Loucy (cell line): Measurements from ENCODE around the gene DES.

Experiments used
- H2AFZ ChIP-seq: fragments of 200-600 bp; sonication (generic); 2 replicates; pipeline ENCODE4 v1.6.0; 2016; ENCODE audit warnings: antibody characterized with exemption, mild to moderate bottlenecking, low read length, moderate library complexity
- H3F3A ChIP-seq: fragments of 200-600 bp; 2 replicates; pipeline ENCODE4 v1.6.0; 2016; ENCODE audit warnings: antibody characterized with exemption, low read depth, mild to moderate bottlenecking
- H3K27me3 ChIP-seq: fragments of 200-600 bp; sonication (generic); 2 replicates; pipeline ENCODE4 v1.6.1; 2014; ENCODE audit warnings: low read length, mild to moderate bottlenecking; ENCODE audit not compliant: insufficient read depth, poor library complexity, severe bottlenecking
- H3K36me3 ChIP-seq: fragments of 200-600 bp; sonication (generic); 2 replicates; pipeline ENCODE4 v1.6.1; 2016; ENCODE audit warnings: low read length; ENCODE audit not compliant: insufficient read depth
- H3K4me1 ChIP-seq: fragments of 200-600 bp; sonication (generic); 2 replicates; pipeline ENCODE4 v1.5.1; 2014; ENCODE audit warnings: low read length, mild to moderate bottlenecking; ENCODE audit not compliant: insufficient read depth, poor library complexity, severe bottlenecking
- H3K4me2 ChIP-seq: fragments of 200-600 bp; sonication (generic); 2 replicates; pipeline ENCODE4 v1.6.0; 2014; ENCODE audit warnings: antibody characterized with exemption, low read length, low read depth, mild to moderate bottlenecking; ENCODE audit not compliant: poor library complexity, severe bottlenecking
- H3K4me3 ChIP-seq: fragments of 200-600 bp; sonication (generic); 2 replicates; pipeline ENCODE4 v1.5.1; 2014; ENCODE audit warnings: low read length, mild to moderate bottlenecking, mixed read lengths; ENCODE audit not compliant: poor library complexity, severe bottlenecking
- H3K79me2 ChIP-seq: fragments of 200-600 bp; sonication (generic); 2 replicates; pipeline ENCODE4 v1.6.1; 2014; ENCODE audit warnings: low read length; ENCODE audit not compliant: insufficient read depth
- H3K9ac ChIP-seq: fragments of 200-600 bp; sonication (generic); 2 replicates; pipeline ENCODE4 v1.6.0; 2014; ENCODE audit warnings: mild to moderate bottlenecking, low read depth, low read length, moderate library complexity; ENCODE audit not compliant: poor library complexity, severe bottlenecking
- H3K9me2 ChIP-seq: fragments of 200-600 bp; sonication (generic); replicated peaks from 2 replicates; pipeline ENCODE4 v1.6.1; 2016; ENCODE audit warnings: low read depth, low read length, mixed read lengths
- H3K9me3 ChIP-seq: fragments of 200-600 bp; sonication (generic); 2 replicates; pipeline ENCODE4 v1.6.1; 2014; ENCODE audit warnings: mild to moderate bottlenecking, antibody characterized with exemption, low read length, low read depth; ENCODE audit not compliant: insufficient read depth
- H4K20me1 ChIP-seq: fragments of 200-600 bp; sonication (generic); 2 replicates; pipeline ENCODE4 v1.6.0; 2014; ENCODE audit warnings: antibody characterized with exemption, low read length, mild to moderate bottlenecking; ENCODE audit not compliant: insufficient read depth, poor library complexity, severe bottlenecking
- EZH2phosphoT487 ChIP-seq: fragments of 200-600 bp; IDR thresholded peaks from 2 replicates; pipeline ENCODE4 v1.6.1; 2018; ENCODE audit warnings: antibody characterized with exemption, mild to moderate bottlenecking, moderate library complexity, borderline replicate concordance
- TF ChIP-seq, protein P1 (sequence below): fragments of 200-600 bp; sonication (generic); conservative IDR thresholded peaks from 2 replicates; pipeline ENCODE4 v1.5.1; 2014; ENCODE audit warnings: mild to moderate bottlenecking, antibody characterized with exemption, low read length

DES gene

GRCh38 chr2:219448099-219448775, 30.1 kb downstream of the DES start:
- Histone ChIP-seq H3F3A (no peaks in the 10 kb centered on the region), H3K4me3 (no peak overlapping the region), H3K79me2 (no peaks in the 10 kb centered on the region), H3K4me2 (no peak overlapping the region), H3K36me3 (no peaks in the 10 kb centered on the region), H3K9me3 (no peaks in the 10 kb centered on the region), H2AFZ (no peak overlapping the region), H4K20me1 (no peaks in the 10 kb centered on the region), H3K27me3 (no peaks in the 10 kb centered on the region), H3K9me2 (no peaks in the 10 kb centered on the region), H3K9ac (no peak overlapping the region), H3K4me1 (peaks cover 9% of the 10 kb centered on the region)
- TF ChIP-seq, protein P1, sequence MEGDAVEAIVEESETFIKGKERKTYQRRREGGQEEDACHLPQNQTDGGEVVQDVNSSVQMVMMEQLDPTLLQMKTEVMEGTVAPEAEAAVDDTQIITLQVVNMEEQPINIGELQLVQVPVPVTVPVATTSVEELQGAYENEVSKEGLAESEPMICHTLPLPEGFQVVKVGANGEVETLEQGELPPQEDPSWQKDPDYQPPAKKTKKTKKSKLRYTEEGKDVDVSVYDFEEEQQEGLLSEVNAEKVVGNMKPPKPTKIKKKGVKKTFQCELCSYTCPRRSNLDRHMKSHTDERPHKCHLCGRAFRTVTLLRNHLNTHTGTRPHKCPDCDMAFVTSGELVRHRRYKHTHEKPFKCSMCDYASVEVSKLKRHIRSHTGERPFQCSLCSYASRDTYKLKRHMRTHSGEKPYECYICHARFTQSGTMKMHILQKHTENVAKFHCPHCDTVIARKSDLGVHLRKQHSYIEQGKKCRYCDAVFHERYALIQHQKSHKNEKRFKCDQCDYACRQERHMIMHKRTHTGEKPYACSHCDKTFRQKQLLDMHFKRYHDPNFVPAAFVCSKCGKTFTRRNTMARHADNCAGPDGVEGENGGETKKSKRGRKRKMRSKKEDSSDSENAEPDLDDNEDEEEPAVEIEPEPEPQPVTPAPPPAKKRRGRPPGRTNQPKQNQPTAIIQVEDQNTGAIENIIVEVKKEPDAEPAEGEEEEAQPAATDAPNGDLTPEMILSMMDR, result no peak
- no peak for TF ChIP-seq EZH2phosphoT487

GRCh38 chr2:219448776-219449341, 30.7 kb downstream of the DES start:
- H3K9me2 ChIP-seq, result no peaks in the 10 kb centered on the region
- no peaks in the 10 kb centered on the region for H3F3A ChIP-seq
- H2AFZ ChIP-seq, result no peak overlapping the region
- peaks cover 9% of the 10 kb centered on the region for H3K4me1 ChIP-seq
- H3K9ac ChIP-seq, result no peak overlapping the region
- H3K4me3 ChIP-seq, result no peak overlapping the region
- TF ChIP-seq, protein P1, result no peak
- TF ChIP-seq EZH2phosphoT487, result no peak
- no peaks in the 10 kb centered on the region for H3K36me3 ChIP-seq
- no peaks in the 10 kb centered on the region for H3K79me2 ChIP-seq
- H3K27me3 ChIP-seq, result no peaks in the 10 kb centered on the region
- no peak overlapping the region for H3K4me2 ChIP-seq
- no peaks in the 10 kb centered on the region for H4K20me1 ChIP-seq
- no peaks in the 10 kb centered on the region for H3K9me3 ChIP-seq

GRCh38 chr2:219449609-219450008, 31.4 kb downstream of the DES start:
- Histone ChIP-seq H3K9ac (no peak overlapping the region), H3K4me2 (no peak overlapping the region), H3F3A (no peaks in the 10 kb centered on the region), H2AFZ (no peak overlapping the region), H3K79me2 (no peaks in the 10 kb centered on the region), H3K9me2 (no peaks in the 10 kb centered on the region), H3K4me1 (peaks cover 9% of the 10 kb centered on the region), H3K9me3 (no peaks in the 10 kb centered on the region), H3K27me3 (no peaks in the 10 kb centered on the region), H4K20me1 (no peaks in the 10 kb centered on the region), H3K36me3 (no peaks in the 10 kb centered on the region), H3K4me3 (no peak overlapping the region)
- TF ChIP-seq, protein P1, result no peak
- TF ChIP-seq EZH2phosphoT487, result no peak
